ENCODE results near the gene ERBB4. TPM values are rescaled to one million over a fixed set of nuclear protein-coding genes. Genes with fewer than 3 reads are reported as not detected.

Gene ERBB4
- polyA plus RNA-seq, 1 of the 3 experiments (the other 2 are of a cell fraction) = 0.05 TPM

- peak; percentile 44 for DNase-seq
- Histone ChIP-seq H2AFZ (ENCODE audit: low read depth) (peak overlapping the region; percentile 82; the same call in 1 of the 2 replicates), H3K9ac (no peak overlapping the region), H3K4me2 (peak overlapping the region; percentile 89), H3K27me3 (ENCODE audit: insufficient read depth) (peaks cover 33% of the 10 kb centered on the region), H3K4me1 (ENCODE audit: control insufficient read depth in 1 of 2, insufficient read depth in 2 of 2, low read depth in 1 of 2, low read length in 1 of 2) (peaks cover 6 to 11% of the 10 kb centered on the region in 2 experiments; a peak in 3 of 4 replicates), H3K9me2 (no peaks in the 10 kb centered on the region), H3K9me3 (no peaks in the 10 kb centered on the region), H4K20me1 (ENCODE audit: insufficient read depth) (no peaks in the 10 kb centered on the region), H3K36me3 (replicated peaks in 1 of 2; ENCODE audit: control insufficient read depth in 1 of 2, insufficient read depth in 2 of 2, low read length in 1 of 2) (no peaks in the 10 kb centered on the region), H3K79me2 (ENCODE audit: insufficient read depth) (no peaks in the 10 kb centered on the region), H3K27ac (ENCODE audit: low read depth in 2 of 2, low read length in 1 of 2) (no peak overlapping the region), H3K4me3 (ENCODE audit: low read depth in 2 of 2, low read length in 1 of 2) (peak overlapping the region; percentile 65 to 72), H3F3A (replicated peaks; ENCODE audit: insufficient read depth) (peaks cover 12% of the 10 kb centered on the region)
- TF ChIP-seq RCOR1 (IDR thresholded peaks at IDR 0.05; ENCODE audit: low read length) = no peak
- no peak for TF ChIP-seq EP300 (IDR thresholded peaks at IDR 0.05; ENCODE audit: borderline replicate concordance in 1 of 2, low read depth in 1 of 2, low read length in 1 of 2)
- no peak for TF ChIP-seq RAD21 (IDR thresholded peaks at IDR 0.05; ENCODE audit: low read length)
- no peak for TF ChIP-seq ELF1 (IDR thresholded peaks at IDR 0.05)
- no peak for TF ChIP-seq SIN3A (IDR thresholded peaks at IDR 0.05; ENCODE audit: borderline replicate concordance, low read depth, low read length)
- TF ChIP-seq FOXJ3 (CRISPR knock-in tag; IDR thresholded peaks at IDR 0.05) = no peak
- TF ChIP-seq SMC3 (IDR thresholded peaks at IDR 0.05; ENCODE audit: low read depth, low read length) = no peak
- no peak for TF ChIP-seq CTCF (IDR thresholded peaks at IDR 0.05)
- no peak for TF ChIP-seq USF2 (IDR thresholded peaks at IDR 0.05; ENCODE audit: borderline replicate concordance, low read depth, low read length)
- no peak for TF ChIP-seq REST (IDR thresholded peaks at IDR 0.05; ENCODE audit: low read depth, low read length)
- no peak for TF ChIP-seq MXI1 (IDR thresholded peaks at IDR 0.05; ENCODE audit: low read depth, low read length)
- TF ChIP-seq MEF2A (IDR thresholded peaks at IDR 0.05; ENCODE audit: borderline replicate concordance, low read depth) = no peak
- TF ChIP-seq RFX5 (IDR thresholded peaks at IDR 0.05; ENCODE audit: low read length) = no peak
- CTCF ChIA-PET = interaction anchor here (0.7 to 2.8 kb wide), 5 partner anchors 11 to 792 kb away, joined by 3 to 11 read pairs (median 6); no protein-coding TSS in a partner anchor
- 6% methylated on average over 33 of the region's 56 CpGs for WGBS (ENCODE audit: low lambda C conversion rate)
- POLR2A ChIA-PET = no interaction called here
These were observed 1.5 kb downstream of the ERBB4 start for GRCh38 chr2:212536817-212537725.

Data from SK-N-SH (cell line).